Fibroblast of the aortic adventitia (primary cell): ENCODE data around the gene SCP2. TPM values are rescaled to one million over a fixed set of nuclear protein-coding genes. Genes with fewer than 3 reads are reported as not detected.

Source experiments
- DNase-seq: peaks from one replicate; pipeline ENCODE4 v3.0.0-alpha.2; 2010; ENCODE audit warnings: low read depth
- H3K4me3 ChIP-seq: 2 replicates; pipeline ENCODE4 v1.5.1; 2011; ENCODE audit warnings: low read depth, mild to moderate bottlenecking, control low read depth, low read length, moderate library complexity
- total RNA-seq: library from RNA; depleted of rRNA; stranded (reverse); fragments of >200 nt; gene quantifications from 2 replicates; pipeline ENCODE4 v1.2.3, GENCODE V29; 2012; ENCODE audit warnings: low replicate concordance
- TF ChIP-seq, protein P1 (sequence below): IDR thresholded peaks from 2 replicates; pipeline ENCODE4 v1.5.1; 2011; ENCODE audit warnings: mild to moderate bottlenecking, low read length, control low read depth, inconsistent platforms; ENCODE audit not compliant: insufficient read depth

Gene SCP2
- total RNA-seq, 1 donor: 188 TPM

DNA sequence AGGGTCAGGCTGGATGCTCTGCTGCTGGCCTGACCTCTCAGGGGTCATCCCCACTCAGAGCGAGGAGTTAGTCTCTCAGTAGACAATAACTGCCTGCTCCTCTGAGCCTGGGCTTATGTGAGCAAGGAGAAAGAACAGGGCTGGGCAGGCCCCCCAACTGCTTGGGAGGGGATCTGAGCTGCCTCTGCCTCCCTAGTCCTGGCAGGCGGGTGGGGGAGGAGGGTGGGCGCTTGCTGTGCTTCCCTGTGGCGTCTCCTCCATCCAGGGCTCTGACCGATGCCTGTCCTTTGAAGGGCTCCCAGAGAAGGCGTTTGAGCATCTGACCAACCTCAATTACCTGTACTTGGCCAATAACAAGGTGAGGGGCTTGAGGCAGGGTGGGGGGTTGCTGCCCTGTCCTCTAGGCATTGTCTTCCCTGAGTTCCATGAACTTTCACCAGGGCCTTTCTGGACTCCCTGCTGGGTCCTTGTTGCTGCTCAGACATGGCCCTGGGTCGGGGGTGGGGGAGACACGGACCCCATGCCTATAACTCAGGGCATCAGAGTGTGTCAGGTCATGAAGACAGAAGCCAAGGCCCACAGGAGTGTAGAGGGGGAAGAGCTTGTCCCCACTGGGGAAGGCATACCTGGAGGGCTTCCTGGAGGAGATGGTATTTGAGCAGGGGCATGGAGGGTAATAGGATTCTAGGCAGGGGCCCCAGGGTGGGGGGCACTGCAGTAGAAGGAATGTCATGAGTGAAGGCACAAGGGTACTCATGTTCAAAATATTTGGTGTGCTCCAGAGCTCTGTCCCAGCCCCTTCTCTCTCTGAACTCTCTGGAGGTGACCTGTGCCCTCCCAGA, 147.5 kb downstream of the SCP2 start:
- no peak overlapping the region for H3K4me3 ChIP-seq
- no peak for DNase-seq
- TF ChIP-seq, protein P1, sequence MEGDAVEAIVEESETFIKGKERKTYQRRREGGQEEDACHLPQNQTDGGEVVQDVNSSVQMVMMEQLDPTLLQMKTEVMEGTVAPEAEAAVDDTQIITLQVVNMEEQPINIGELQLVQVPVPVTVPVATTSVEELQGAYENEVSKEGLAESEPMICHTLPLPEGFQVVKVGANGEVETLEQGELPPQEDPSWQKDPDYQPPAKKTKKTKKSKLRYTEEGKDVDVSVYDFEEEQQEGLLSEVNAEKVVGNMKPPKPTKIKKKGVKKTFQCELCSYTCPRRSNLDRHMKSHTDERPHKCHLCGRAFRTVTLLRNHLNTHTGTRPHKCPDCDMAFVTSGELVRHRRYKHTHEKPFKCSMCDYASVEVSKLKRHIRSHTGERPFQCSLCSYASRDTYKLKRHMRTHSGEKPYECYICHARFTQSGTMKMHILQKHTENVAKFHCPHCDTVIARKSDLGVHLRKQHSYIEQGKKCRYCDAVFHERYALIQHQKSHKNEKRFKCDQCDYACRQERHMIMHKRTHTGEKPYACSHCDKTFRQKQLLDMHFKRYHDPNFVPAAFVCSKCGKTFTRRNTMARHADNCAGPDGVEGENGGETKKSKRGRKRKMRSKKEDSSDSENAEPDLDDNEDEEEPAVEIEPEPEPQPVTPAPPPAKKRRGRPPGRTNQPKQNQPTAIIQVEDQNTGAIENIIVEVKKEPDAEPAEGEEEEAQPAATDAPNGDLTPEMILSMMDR: no peak

DNA sequence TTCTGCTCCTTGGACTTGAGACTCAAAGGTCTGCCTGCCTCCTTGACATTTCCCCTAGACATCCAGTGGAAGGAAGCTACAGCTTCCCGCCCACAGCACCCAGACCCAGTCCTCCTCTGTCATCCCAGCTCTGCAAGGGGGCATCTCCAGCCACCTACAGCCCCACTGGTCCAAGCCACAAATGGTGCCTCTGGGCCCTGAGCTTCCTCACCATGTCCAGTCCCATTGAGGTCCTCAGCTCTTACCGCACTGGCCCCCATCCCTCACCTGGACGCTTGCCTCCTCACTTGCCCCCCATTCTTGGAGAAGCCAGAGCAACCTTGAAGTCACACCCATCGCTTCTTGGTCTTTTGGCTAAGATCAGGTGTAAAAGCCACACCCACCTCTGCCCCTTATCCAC, 148.1 kb downstream of the SCP2 start:
- DNase-seq: no peak
- TF ChIP-seq, protein P1: no peak

DNA sequence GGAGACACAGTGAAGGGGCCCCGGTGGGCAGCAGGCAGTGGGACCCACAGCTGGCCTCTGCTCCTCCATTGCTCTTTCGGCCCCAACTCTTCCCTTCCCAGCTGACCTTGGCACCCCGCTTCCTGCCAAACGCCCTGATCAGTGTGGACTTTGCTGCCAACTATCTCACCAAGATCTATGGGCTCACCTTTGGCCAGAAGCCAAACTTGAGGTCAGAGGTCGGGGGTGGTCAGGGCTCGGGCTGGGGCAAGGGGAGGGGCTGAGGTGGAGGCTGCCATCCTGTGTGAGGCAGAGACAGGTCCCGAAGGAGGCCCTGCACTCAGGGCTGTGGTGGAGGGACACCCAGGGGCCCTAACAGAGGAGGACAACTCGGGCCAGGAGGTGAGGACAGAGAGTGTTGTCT, 148.7 kb downstream of the SCP2 start:
- H3K4me3 ChIP-seq: no peak overlapping the region
- no peak for DNase-seq
- TF ChIP-seq, protein P1: no peak

More for the DNA sequence above, 148.1 kb downstream of the SCP2 start:
- H3K4me3 ChIP-seq: no peak overlapping the region

DNA sequence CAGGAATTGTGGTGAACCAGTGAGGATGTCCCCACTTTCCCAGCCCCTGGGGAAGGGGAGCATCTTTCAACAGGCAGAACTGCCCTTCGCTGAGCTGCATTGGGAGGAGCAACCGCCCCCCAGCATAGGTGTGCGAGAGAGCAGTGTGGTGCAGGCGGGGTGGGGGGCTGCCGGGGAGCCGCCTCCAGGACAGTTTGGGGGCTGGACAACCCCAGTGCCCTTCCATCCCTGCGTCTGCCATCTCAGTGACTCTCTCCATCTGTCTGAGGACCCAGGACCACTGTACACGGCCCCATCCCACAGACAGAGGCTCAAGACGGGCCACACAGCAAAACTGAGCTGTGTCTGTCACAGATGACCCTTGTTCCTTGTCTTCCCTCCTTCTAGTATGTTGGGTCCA, 149.1 kb downstream of the SCP2 start:
- no peak overlapping the region for H3K4me3 ChIP-seq
- TF ChIP-seq, protein P1: no peak
- DNase-seq: no peak

DNA sequence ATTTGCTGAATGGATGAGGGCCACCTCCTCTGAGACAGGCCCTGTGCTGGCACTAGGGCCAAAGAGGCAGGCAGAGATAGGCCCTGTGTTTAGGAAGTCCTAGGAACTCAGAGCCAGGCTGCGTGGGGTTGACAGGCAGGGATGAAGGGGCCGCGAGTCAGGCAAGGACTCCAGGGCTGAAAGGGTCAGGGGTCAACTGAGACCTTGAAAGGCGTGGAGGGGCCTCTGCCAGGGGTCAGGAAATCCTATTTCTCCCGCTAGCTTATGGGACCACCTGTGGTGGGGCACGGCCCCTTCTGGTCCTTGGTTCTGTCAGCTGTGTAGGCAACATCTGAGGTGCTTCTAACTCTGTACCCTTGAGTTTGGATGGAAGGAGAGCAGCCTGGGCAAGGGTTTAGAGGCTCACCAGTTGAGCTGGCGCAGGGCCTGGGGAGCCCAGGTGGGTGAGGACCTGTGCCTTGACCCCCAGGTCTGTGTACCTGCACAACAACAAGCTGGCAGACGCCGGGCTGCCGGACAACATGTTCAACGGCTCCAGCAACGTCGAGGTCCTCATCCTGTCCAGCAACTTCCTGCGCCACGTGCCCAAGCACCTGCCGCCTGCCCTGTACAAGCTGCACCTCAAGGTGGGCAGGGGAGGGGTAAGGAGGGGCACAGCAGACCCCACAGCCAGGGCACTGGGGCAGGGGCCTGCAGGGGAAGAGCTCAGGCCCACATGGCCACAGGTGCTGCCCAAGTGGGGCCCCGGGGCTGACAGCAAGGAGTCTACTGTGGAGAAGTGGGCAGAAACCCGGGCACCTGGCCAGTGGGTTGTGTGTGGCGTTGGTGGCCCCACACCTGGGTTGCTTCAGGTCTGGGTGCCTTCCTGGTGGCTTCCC, 149.9 kb downstream of the SCP2 start:
- TF ChIP-seq, protein P1: no peak
- no peak for DNase-seq
- no peak overlapping the region for H3K4me3 ChIP-seq

DNA sequence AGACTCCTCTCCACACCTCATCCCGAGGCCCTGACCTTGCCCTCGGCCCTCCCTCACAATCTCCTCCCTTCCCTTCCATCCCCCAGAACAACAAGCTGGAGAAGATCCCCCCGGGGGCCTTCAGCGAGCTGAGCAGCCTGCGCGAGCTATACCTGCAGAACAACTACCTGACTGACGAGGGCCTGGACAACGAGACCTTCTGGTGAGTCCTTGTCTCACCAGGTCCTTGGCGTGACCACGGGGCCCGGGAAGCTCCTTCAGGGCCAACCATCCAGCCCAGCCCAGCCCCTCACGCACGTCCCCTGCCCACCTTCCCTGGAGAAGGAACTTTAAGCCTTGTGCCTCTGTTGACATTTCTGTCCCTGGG, 150.5 kb downstream of the SCP2 start:
- no peak overlapping the region for H3K4me3 ChIP-seq
- no peak for DNase-seq
- TF ChIP-seq, protein P1: no peak
